Right ventricle myocardium superior (tissue), 1 donor: Measurements from ENCODE around the gene SKI. TPM values are rescaled to one million over a fixed set of nuclear protein-coding genes. Genes with fewer than 3 reads are reported as not detected.
"Not testable (repeated sequence)": the region's sequence is repeated elsewhere in the genome, so short reads cannot be mapped to it uniquely, and the experiment has no call there.

Experiments used
- ATAC-seq: fragments of 200-7000 bp; cut with Tn5 transposase; one replicate; pipeline ENCODE4 v1.9.1; 2020; ENCODE audit warnings: mild to moderate bottlenecking; ENCODE audit not compliant: poor library complexity
- DNase-seq: peaks from one replicate; pipeline ENCODE4 v3.0.0-alpha.2; 2020
- intact Hi-C: fragments of 100-400 bp; cut with DNase I; formaldehyde crosslinking; loops from one replicate; pipeline ENCODE4 v1.11.2; 2022
- total RNA-seq: library from RNA; stranded (reverse); fragmentation: NEBNext Ultra II Directional; extraction: Animal tissue kit (Norgen Biotek cat#: 25700); gene quantifications from one replicate; pipeline ENCODE4 v1.2.1, GENCODE V29; 2021
- donor health status: DM: no; HTN: yes; CAD: no; lungs with severe emphysema.

Gene SKI
- total RNA-seq, 1 donor from 2014 or later = 35.1 TPM

- no peak for ATAC-seq
These were observed 23.2 kb downstream of the SKI start for GRCh38 chr1:2251363-2251762.

GRCh38 chr1:2251786-2252185 lies 23.7 kb downstream of the SKI start:
- ATAC-seq (peak; percentile 78), DNase-seq (peak; percentile 83)
- intact Hi-C loops = no loop called here

More at GRCh38 chr1:2251363-2251762, 23.2 kb downstream of the SKI start:
- no peak for DNase-seq
- intact Hi-C loops = no loop called here

DNA sequence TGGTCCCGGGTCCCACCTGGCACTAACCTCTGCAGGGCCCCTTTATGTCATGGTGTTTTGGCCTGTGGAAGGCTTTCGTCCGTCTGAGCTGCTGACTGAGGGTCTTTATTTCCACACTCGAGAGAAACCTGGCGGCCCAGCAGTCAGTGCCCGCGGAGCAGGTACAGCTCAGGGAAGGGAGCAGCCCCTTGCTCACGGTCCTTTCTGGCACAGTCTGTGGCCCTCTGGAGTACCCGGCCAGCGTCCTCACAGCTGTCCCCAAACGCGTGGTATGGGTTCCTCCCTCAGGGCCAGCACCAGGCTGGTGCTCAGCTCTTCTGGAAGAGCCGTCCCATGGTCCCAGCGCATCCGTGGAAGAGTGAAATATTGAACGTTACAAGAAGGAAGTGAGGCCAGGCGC lies 24.3 kb downstream of the SKI start:
- intact Hi-C loops = no loop called here
- ATAC-seq = no peak
- DNase-seq = no peak

- ATAC-seq (no peak), DNase-seq (no peak)
- intact Hi-C loops = no loop called here
These were observed 25.1 kb downstream of the SKI start for GRCh38 chr1:2253036-2253796.

GRCh38 chr1:2253797-2254480 lies 25.8 kb downstream of the SKI start:
- DNase-seq (no peak), ATAC-seq (no peak)
- intact Hi-C loops = no loop called here

GRCh38 chr1:2255047-2255419 lies 26.9 kb downstream of the SKI start:
- ATAC-seq = no peak
- intact Hi-C loops = no loop called here

DNA sequence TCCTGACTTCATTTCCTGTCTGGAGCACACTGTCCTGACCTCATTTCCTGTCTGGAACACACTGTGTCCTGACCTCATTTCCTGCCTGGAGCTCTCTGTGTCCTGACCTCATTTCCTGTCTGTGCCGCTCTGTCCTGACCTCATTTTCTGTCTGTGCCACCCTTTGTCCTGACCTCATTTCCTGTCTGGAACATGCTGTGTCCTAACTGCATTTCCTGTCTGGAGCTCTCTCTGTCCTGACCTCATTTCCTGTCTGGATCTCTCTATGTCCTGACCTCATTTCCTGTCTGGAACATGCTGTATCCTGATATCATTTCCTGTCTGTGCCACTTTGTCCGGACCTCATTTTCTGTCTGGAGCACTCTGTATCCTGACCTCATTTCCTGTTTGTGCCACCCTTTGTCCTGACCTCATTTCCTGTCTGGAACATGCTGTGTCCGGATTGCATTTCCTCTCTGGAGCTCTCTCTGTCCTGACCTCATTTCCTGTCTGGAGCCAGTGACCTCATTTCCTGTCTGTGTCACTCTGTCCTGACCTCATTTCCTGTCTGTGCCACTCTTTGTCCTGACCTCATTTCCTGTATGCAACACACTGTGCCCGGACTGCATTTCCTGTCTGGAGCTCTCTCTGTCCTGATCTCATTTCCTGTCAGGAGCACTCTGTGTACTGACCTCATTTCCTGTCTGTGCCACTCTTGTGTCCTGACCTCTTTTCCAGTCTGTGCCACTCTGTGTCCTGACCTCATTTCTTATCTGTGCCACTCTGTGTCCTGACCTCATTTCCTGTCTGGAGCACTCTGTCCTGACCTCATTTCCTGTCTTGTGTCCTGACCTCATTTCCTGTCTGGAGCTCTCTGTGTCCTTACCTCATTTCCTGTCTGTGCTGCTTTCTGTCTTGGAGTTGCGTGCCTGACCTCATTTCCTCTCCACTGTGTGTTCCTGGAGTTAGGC lies 27.6 kb downstream of the SKI start:
- ATAC-seq (no peak), DNase-seq (no peak)
- intact Hi-C loops = no loop called here

More at GRCh38 chr1:2255047-2255419, 26.9 kb downstream of the SKI start:
- DNase-seq = no peak

DNA sequence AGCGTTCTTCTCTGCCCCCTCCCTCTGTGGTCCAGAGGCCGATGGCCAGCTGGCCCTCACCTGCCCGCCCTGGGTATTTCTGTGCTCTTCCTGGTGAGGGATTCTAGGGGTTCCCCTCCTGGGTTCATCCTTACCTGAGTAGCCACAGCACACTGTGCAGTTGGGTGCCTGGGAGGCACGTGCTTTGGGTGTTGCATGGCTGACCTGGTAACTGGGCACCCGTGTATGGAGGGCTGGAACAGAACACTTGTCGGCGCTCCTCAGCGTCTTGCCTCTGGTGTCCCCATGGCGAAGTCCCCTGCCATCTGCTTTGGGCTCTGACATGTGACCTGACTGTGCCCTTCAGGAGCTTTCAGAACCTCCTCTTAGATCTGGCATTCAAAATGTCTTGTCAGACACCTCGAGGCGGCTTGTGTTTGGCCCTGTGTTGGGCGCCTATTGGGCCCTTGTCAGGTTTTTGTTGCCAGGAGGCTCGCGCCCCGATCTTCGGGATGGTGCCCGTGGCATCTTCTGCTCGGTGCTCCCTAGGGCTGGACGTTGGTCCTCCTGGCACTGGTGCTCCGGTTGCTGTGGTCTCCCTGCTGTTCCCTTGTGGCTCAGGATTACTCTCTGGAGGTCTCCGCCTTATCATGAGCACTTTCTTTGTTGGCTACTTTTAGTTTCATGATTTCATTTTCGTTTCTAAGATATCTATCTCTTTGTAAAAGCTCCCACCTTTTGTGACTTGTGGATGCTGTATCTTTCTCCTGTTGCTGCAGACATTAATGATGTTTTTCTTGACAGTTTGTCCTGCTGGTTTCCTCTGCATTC lies 28.5 kb downstream of the SKI start:
- no peak for ATAC-seq
- intact Hi-C loops = no loop called here
- peak; percentile 37 for DNase-seq

GRCh38 chr1:2257245-2257627 lies 29.1 kb downstream of the SKI start:
- ATAC-seq (peak; percentile 48), DNase-seq (peak; percentile 80)
- intact Hi-C loops = no loop called here

GRCh38 chr1:2258122-2258681 lies 30.1 kb downstream of the SKI start:
- intact Hi-C loops = no loop called here
- DNase-seq (peak; percentile 33), ATAC-seq (no peak)

DNA sequence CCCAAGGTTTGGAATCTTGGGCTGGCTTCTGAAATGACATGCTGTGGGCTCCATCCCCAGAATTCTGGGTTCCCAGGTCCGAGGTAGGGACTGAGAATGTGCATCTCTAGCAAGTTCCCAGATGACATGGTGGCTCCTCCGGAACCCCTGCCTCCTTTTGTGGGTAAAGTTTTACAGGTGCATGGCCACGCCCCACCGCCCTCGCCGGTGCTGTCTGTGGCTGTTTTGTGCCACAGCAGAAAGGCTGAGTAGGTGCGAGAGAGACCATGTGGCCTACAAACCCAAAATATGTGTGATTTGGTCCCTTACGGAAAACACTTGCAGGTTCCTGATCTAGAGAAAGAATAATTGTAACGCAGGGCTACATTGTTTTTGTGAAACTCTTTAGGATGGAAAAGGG lies 30.9 kb downstream of the SKI start:
- ATAC-seq (no peak), DNase-seq (peak; percentile 37)
- intact Hi-C loops = no loop called here

DNA sequence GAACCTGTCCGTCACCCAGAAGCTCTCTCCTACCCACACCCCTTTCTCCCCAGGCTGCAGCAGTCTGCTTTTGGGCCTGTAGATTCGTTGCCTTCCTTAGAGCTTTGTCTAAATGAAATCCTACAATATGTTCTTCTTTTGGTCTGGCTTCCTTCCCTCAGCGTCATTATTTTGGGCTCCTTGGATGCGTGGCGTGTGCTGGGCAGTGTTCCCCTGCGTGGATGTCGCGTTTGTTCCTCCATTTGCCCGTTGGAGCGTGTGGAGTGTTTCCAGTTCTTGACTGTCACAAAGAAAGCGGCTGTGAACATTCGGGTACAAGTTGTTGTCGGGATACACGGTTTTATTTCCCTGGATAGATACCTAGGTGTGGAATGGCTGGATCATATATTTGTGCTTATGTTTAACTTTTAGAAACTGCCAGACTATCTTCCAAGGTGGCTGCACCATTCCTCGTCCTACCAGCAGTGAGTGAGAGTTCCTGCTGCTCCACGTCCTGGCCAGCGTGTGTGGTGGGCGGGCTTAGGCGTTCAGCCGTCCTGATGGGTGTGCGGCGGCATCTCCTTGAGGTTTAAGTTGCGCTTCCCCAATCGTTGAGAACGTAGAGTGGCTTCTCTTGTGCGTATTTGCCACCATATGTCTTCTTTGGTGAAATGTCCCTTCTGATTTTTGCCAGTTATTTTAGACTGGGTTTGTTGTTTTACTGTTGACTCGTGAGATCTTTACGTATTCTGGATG lies 31.7 kb downstream of the SKI start:
- peak; percentile 35 for DNase-seq
- ATAC-seq = no peak
- intact Hi-C loops = no loop called here

DNA sequence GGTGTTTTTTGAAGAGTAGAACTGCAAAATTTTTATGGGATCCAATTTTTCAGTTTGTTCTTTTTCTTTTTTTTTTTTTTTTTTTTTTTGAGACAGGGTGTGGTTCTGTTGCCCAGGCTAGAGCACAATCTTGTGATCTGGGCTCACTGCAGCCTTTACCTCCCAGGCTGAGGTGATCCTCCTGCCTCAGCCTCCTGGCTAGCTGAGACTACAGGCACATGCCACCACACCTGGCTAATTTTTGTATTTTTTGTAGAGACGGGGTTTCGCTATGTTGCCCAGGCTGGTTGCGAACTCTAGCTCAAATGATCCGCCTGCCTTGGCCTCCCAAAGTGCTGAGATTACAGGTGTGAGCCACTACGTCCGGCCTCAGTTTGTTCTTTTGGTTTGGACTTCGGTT lies 32.4 kb downstream of the SKI start:
- intact Hi-C loops, ATAC-seq, DNase-seq: not testable (repeated sequence)

- DNase-seq (no peak), ATAC-seq (no peak)
- intact Hi-C loops = no loop called here
These were observed 32.8 kb downstream of the SKI start for GRCh38 chr1:2260917-2261316.

- intact Hi-C loops, ATAC-seq: not testable (repeated sequence)
- DNase-seq = peak; percentile 3
These were observed 33.6 kb downstream of the SKI start for GRCh38 chr1:2261476-2262395.

DNA sequence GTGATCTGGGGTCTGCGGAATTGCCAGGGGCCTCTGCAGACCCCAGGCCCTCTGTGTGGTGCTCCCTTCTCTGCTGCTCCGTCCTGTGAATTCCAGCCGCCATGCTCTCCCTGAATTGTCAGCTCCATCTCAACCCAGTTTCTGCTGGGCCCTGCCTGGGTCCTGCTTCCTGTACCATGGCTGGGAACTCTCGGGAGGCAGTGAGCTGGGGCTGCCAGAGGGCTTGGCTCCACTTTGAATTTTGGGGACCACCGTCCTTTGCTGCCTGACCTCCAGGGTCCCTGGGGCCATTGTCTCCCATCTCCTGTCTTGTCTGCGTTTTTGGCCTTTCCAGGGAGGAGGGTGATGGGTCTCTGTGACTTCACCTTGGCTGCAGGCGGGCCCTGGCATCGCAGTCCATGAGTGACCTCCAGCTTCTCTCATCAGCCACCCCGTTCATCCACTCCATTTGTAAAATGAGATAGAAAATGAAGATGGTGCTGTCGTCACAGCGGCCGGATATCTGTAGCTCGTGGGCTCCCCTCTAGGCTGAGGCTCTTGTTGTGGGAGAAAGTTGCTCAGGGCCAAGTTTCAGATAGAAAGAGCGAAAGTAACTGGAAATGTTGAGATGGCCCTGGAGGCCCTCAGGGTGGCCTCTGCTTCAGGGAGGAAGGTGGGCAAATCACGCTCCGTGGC lies 38.3 kb downstream of the SKI start:
- no peak for ATAC-seq
- DNase-seq = peak; percentile 32
- intact Hi-C loops = no loop called here
